ENCODE data around the gene EIF3D. TPM values are rescaled to one million over a fixed set of nuclear protein-coding genes. Genes with fewer than 3 reads are reported as not detected.

EIF3D gene
- total and polyA plus RNA-seq, 2 of the 13 experiments (the other 11 are each of a cell fraction or from before 2014, with no cell fraction given), result 118 to 274 TPM

- peak; percentile 93; the same call in 1 of the 2 replicates for TF ChIP-seq ZBTB38 (CRISPR knock-in tag; IDR thresholded peaks at IDR 0.05)
- no peak for TF ChIP-seq ZNF512B (CRISPR knock-in tag; IDR thresholded peaks at IDR 0.05; ENCODE audit: borderline replicate concordance)
- peak; percentile 93 for TF ChIP-seq ZNF30 (CRISPR knock-in tag; IDR thresholded peaks at IDR 0.05)
- TF ChIP-seq ZNF543 (CRISPR knock-in tag; IDR thresholded peaks at IDR 0.05), result peak; percentile 84; the same call in 1 of the 2 replicates
- peak; percentile 86; the same call in 1 of the 2 replicates for TF ChIP-seq AKAP8 (CRISPR knock-in tag; IDR thresholded peaks at IDR 0.05)
- no peak for TF ChIP-seq JUND (CRISPR knock-in tag; IDR thresholded peaks at IDR 0.05)
- 0 out of 2 replicates have a peak, but pooled peaks have one; percentile 37 for TF ChIP-seq MLLT10 (CRISPR knock-in tag; IDR thresholded peaks at IDR 0.05)
- peak; percentile 90 for TF ChIP-seq SAFB2 (CRISPR knock-in tag; IDR thresholded peaks at IDR 0.05; ENCODE audit: borderline replicate concordance, low read depth)
- no peak for TF ChIP-seq MBD4 (IDR thresholded peaks at IDR 0.05; ENCODE audit: borderline replicate concordance, low read length)
- TF ChIP-seq RBM39 (IDR thresholded peaks at IDR 0.05; ENCODE audit: low read depth, low read length, poor library complexity, severe bottlenecking), result peak; percentile 93
These were observed 22.1 kb downstream of the EIF3D start, which contains the start of gene FOXRED2 (continued) for GRCh38 chr22:36506637-36507517.
